ENCODE data around the gene PCYOX1L.

PCYOX1L gene

DNA sequence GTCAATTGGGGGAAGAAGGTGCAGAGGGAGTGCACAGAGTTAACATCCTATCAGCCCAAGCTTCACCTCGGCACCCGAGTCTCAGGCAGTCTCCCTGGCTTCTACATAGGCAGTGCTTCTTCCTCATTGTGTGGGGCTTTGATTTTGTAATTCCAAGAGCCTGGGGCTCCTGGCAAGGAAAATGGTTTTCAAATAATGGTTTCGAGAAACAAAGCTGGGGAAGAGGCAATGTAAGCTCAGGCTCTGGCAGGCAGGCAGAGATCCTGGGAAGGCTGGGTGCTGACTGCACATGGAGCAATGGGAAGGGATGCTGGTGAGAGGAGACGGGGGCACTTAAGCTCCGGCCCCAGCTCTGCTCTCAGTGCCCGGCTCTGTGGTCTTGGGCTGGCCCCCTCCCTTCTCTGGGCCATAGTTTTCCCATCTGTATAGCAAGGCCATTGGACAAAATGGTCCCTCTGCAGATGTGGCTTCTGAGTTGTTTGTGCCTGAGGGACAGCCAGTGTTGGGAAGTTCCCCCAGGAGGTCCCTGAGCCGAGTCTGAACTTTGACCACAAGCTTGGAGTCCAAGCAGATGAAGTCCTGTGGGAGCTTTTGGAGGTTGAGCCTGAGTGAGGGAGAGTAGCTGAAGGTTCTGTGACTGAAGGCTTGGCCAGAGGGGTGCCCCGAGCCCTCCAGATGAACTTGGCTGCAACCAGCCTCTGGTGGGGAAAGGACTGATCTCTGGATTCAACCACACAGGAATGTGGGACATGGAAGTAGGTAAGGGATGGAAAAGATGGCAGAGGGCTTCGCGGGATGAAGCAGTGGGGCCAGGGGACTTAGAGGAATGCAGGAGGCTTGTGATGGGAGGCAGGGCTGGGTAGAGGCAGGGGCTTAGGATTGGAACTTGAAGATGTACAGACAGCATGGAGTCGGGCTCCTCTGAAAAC, 49.7 kb downstream of the PCYOX1L start:
- DNase-seq (ENCODE audit: low read depth): no peak

DNA sequence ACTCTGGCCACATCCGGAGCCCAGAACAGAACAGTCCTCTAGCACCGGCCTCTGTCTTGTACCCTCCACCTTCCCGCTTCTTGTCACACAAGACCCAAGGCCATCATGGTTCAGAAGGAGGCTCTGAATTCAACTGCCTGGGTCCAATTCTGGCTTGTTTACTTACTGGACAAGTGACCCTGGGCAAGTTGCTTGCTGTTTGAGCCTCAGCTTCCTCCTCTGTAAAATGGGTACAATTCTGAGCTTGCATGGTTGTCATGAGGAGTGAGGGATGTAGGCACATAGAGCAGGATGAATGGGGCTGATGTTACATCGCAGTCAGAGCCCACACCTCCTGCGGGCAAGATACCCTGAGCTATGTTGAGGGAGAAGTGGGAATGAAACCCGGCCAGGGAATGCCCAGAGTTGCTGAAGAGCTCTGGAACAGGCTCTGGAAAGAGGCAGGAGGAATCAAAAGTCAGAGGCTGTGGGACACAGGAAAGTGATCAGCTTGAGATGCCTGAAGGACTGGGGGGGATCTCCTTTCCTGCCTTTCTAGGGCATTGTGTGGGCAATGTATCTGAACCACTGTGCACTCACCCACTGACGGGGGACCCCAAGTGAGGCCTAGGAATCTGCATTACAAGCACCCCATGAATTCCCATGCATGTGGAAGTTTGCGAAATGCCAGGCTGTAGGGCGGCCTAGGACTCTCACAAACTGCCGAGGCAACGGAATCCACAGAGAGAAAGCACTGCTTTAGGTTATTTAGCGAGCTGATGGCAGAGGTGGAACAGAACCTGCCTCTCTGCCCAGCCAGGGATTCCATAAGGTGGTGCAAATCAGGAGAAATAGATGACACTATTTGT, 50.6 kb downstream of the PCYOX1L start:
- DNase-seq (ENCODE audit: low read depth): no peak

DNA sequence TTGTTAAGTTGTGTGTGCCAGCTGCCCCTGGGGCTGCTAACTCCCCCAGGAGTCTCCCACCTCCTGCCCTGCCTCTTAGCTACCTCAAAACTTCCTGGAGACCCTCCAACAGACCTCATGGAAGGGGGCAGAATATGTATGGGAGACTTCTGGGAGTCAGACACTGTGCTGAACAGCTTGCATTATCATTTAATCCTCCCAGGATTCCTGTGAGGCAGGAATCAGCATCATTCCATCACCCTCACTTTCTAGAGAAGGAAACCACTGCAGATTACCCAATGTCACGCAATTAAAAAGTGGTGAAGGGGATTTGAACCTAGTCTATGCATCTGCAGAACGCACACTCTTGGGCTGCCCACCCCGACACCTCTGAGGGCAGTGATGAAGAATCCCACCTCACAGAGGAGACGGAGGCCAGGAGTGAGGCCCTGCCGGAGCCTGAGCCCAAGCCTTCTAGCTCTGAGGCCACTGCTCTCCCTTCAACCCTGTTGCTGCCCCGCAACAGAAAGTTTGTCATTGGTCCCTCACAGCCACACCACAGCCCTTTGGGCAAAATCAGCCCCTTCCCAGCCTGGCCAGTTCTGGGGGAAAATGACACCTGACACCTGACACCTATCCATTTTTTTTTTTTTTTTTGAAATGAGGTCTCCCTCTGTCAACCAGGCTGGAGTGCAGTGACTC, 51.6 kb downstream of the PCYOX1L start:
- no peak for DNase-seq (ENCODE audit: low read depth)

DNA sequence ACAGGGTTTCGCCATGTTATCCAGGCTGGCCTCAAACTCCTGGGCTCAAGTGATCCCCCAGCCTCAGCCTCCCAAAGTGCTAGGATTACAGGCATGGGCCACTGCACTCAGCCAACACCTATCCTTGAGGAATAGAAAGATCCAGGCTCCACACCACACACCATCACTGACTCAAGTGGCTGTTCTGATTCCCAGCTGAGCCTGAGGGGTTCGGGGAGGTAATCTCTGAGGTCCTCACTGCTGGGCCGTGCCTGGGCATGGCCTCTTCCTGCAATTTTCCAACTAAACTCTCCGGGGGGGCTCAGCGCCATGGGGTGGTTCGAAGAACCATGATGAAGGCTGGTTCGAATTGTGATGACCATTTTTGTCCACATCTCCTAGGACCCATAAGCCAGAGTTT, 52.2 kb downstream of the PCYOX1L start:
- no peak for DNase-seq (ENCODE audit: low read depth)

DNA sequence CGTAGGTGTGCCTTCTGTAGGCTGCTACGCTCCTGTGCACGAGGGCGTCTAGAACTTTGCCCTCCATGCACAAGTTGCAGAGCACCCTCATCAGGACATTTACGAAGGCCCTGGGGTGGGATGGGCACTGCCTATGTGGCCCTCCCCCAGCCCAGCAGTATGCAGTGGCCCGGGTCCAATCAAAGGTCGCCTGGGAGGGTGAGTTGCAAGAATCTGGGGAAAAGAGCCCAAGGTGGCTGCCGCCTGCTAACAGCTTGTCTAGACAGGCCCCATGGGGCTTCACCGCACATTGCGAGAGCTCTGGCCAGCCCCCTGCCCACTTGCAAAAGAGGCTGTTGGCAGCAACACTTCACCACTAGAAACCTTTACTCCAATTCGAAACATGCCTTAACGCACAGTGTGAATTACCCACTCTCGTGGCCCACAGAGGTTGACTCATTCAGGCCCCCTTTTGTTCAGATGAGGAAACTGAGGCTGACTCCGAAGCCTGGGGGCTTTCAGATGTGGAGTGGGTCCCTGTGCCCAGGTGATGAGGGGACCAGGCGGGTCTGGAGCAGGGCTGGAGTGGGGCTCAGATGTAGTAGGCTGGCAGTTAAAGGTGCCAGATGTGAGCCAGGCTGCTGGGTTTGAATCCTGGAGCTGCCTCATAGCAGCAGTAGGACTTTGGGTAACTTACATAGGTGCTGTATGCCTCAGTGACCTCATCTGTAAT, 53.0 kb downstream of the PCYOX1L start:
- no peak for DNase-seq (ENCODE audit: low read depth)

DNA sequence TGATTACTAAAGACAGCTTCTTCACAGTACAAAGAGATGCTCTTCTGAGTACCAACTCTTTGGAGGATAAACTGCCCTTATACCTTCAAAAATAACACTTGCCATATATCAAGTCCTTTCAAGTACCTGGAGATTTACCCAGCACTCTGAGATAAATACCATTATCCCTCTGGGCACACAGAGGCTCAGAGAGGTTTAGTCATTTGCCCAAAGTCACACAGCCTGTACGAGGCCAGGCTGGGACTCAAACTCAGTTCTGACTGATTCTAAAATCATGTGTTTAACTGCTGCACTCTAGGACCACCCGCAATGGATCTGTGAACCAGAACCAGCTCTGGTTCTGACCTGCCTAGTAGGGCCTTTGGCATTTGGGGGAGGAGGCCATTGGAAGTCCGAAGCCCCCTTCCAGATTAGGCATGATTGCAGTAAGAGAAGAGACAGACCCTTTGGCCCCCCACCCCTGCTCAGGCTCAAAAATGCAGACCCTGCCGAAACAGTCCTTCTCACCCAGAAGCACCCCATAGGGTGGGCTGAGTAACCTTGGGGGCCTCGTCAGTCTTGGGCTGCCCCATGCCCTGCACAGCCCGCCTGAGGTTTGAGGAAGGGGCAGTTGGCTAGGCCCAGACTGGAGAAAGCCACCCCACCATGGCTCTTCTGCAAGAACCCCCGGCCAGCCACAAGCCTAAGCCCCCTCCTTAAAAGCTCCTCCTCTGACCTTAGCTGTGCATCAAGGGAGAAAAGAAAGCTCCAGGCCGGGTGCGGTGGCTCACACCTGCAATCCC, 54.1 kb downstream of the PCYOX1L start:
- DNase-seq (ENCODE audit: low read depth): no peak

DNA sequence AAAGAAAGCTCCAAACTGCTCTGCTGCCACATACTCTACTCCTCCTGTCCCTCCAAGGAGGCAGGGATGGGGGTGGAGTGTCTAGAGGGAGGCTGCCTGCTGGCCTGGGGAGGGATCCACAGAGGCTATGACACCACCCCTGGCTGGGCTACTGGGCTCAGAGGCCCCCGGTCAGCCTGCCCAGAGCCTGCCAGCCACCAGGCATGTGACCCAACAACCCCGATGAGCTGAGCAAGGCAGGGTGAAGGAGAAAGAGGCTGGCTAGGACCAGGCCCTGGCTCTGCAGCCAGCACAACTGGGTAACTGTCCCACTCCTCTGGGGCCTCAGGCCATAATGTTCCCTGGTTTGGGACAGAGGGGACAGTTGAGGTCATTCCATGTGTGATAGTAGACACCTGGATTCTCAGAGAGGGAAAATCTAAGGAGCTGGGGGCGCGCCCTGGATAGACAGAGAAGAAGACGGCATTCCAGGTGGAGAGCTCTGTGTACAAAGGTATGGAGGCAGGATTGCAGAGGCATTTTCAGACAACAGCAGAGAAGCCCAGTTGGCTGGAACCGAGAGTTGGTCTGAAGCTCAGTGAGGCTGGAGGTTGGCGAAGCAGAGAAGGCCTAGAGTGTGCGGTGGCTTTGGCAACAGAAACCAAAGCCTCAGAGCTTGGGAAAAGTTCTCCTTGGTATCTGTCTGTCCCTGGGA, 55.1 kb downstream of the PCYOX1L start:
- no peak for DNase-seq (ENCODE audit: low read depth)

DNA sequence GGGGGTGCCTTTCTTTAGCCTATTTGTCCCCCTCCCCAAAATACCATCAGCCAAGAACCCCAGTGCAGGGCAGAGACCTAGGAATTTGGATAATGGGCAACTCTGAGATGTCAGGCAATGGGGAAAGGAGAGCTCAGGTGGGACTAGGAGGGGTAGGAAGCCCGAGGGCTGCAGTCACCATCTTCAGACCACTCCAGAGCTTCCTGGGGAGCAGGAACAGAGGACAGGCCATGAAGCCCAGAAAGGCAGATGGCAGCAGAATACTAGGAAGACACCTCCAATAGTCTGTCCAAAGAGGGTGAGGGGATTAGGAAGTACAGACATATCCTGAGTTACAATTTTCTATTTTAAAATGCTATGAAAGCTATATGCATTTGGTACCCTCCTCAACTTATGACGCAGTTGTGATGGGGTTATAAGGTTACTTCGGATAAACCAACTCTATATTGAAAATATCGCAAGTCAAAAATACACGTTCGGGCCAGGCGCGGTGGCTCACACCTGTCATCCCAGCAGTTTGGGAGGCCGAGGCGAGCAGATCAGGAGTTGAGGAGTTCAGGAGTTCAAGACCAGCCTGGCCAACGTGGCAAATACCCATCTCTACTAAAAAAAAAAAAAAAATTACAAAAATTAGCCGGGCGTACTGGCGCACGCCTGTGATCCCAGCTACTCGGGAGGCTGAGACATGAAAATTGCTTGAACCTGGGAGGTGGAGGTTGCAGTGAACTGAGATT, 55.8 kb downstream of the PCYOX1L start:
- DNase-seq (ENCODE audit: low read depth): no peak

DNA sequence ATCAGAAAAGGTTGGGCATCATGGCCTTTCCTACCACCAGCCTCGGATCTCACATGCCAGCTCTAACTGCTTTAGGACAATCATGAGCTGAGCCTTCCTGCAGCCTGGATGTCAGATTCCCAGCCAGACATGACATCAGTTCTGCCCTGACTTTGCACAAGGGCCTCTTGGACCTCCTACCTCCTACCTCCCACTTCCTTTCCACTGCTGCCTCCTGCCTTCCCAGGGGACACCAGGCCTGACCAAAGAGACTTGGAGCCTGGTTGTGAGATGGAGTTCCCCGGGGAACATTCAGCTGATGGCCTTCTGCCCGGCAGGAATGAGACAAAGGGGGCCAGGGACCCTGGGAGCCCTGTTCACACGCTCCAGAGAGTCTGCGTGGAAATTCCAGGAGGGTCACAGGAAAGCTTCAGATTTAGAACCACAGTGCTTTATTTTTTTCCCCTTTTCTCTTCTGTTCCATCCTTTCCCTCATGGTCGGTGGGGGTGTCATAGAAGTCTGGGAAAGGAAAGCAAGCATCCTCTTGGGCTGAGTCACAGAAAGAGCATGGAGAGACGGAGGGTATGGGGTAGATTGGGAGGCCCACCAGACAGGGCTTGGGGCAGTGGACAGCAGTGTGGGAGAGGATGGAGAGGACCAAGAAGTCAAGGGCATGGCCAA, 56.7 kb downstream of the PCYOX1L start:
- no peak for DNase-seq (ENCODE audit: low read depth)

DNA sequence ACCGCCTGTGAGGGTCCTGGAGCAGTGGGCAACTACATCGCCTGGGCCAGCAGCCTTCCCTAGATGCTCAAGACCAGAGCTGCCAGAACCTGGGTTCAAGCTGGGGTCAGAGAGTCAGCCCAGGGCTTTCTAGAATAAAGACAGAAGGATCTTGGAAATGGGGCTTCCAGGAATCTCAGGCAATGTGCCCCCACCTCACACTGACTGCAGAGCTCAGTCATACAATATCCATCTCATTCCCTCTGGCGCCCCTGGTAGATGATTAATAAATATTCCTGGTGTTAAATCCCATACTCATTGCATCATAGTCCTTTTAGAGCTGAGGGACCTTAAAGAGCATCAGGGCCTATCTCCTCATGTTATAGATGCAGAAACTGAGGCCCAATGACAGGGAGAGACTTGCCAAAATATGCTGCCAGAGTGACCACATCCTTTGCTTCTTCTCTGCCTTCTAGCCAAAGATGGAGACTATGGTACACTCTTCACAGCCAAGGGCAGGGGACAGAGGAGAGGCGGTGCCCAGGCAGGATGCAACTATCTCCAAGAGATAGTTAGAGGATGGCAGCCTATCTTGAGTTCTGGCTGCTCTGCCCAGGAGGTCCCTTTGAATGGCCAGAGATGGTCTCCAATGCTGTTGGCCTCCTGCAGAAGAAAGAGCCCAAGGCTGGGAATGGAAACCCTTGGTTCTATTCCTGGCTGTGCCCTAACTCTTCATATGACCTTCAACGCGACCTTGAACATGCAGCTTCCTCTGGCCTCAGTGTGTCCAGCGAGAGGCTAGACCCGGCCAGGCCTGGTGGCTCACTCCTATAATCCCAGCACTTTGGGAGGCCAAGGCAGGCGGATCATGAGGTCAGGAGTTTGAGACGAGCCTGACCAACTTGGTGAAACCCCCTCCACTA, 57.5 kb downstream of the PCYOX1L start:
- DNase-seq (ENCODE audit: low read depth): no peak

DNA sequence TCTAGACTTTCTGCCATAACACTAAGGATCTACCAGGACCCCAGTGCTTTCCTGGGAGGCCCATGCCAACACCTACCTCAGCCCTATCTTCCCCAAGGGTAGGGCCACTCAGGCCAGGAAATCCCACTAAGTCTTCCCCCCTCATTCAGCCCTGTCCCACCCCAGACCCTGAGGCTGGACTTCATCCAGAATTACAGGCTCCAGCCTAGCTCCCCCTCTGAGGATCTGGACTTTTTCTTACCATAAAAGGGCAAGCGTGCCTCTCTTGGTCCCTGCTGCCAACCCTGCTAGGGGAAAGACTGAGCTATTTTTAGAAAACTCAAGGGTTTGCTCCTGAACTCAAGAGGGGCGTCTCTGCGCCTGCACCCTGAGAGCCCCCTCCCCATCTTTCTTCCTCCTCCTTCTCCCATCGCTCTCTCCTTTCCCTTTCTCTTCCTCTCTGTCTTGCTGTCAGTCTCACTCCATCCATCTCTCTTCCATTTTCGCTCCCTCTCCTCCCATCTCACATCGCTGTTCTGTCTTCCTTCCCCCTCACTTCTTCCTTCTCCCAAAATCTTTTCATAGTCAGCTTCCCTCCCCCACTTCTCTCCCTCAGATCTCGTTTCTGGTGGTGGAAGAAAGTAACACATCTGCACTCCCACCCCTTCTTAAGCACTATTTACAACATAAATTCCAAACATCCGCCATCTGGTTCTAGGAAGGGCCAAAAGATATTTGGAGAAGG, 59.3 kb downstream of the PCYOX1L start:
- no peak for DNase-seq (ENCODE audit: low read depth)

DNA sequence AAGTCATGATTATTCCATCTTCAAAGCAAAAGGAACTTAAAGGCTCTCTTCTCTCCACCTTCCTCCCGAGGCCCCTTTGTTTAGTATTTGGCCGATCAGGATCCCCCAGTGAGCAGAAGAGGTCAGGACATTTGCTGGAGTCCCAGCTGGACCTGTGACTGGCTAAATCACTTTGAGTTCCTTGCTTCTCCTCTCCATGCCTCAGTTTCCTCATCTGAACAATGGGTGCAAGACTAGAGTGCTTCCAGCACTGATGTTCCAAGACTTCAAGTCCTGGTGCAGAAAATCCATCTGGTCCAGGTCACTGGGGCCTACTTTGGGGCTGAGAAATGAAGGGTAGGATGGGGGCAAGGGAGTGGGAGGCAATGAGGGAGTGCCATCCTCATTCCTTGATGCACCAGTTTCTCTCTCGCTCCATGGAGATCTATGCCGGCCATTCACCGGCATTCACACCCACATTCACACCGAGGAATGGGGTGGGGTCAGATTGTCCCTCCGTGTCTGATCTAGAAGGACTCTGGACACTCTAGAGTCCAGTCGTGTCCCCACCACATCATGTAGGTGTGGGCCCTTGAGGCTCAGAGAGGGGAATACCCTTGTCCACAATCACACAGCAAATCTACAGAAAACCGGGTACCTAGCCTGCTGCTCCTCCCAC, 60.0 kb downstream of the PCYOX1L start:
- DNase-seq (ENCODE audit: low read depth): no peak

DNA sequence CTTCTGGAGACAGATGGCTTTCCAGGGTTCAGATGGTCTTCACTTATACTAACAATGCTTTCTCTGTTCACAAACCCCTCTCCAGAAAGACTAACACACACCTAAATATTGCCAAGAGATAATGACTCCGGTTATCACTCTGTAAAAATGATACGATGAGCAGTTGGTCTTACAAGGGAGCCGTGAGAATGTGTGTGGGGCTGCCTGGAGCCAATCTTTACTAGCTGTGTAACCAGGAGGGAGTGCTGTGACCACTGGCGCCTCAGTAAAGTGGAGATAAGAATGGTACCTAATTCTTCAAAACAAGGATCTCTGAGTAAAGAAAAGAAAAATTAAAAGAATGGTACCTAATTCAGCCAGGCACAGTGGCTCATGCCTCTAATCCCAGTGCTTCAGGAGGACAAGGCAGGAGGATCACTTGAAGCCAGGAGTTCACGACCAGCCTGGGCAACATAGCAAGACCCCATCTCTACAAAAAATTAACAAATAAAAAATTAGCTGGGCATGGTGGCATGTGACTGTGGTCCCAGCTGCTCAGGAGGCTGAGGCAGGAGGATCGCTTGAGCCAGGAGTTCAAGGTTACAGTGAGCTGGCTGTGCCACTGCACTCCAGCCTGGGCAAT, 61.2 kb downstream of the PCYOX1L start:
- DNase-seq (ENCODE audit: low read depth): no peak

Measured in stimulated activated CD8-positive, alpha-beta memory T cell treated with anti-CD3 and anti-CD28 coated beads, Interleukin-12 subunit alpha, Interleukin-12 subunit beta, amount 100 ng/mL, for 1 hour (primary cell).